ENCODE measurements around the gene RSPO4. TPM values are rescaled to one million over a fixed set of nuclear protein-coding genes. Genes with fewer than 3 reads are reported as not detected.
A peak's percentile ranks its signal among the peaks of the same experiment; 100 is the strongest.

Gene RSPO4
- total RNA-seq, 2 experiments from 2014 or later: 0.14 to 0.25 TPM

- intact Hi-C loops (cut with DNase I, micrococcal nuclease): no loop called here
- H3K27me3 Mint-ChIP-seq: peaks cover 41% of the 10 kb centered on the region
- Histone ChIP-seq H3K27ac (ENCODE audit: low read depth in 1 of 2, low read length in 2 of 2) (no peak overlapping the region), H3K4me1 (ENCODE audit: insufficient read depth, low read length) (no peaks in the 10 kb centered on the region), H3K36me3 (ENCODE audit: insufficient read depth, low read length) (no peaks in the 10 kb centered on the region), H3K9me3 (ENCODE audit: control insufficient read depth in 1 of 2, insufficient read depth in 1 of 2, low read length in 2 of 2) (peaks cover 0 to 3% of the 10 kb centered on the region in 2 experiments), H3K27me3 (ENCODE audit: control insufficient read depth in 1 of 2, insufficient read depth in 2 of 2, low read length in 2 of 2) (no peaks in the 10 kb centered on the region), H3K4me3 (ENCODE audit: low read length) (no peak overlapping the region)
- H3K4me1 Mint-ChIP-seq (ENCODE audit: low read depth): no peaks in the 10 kb centered on the region
- H3K36me3 Mint-ChIP-seq (ENCODE audit: low read depth): no peaks in the 10 kb centered on the region
- TF ChIP-seq CTCF (IDR thresholded peaks at IDR 0.05): no peak
- ATAC-seq (ENCODE audit: poor library complexity): no peak
- POLR2A ChIA-PET: no interaction called here
- DNase-seq: no peak
- no peaks in the 10 kb centered on the region for H3K9me3 Mint-ChIP-seq
- H3K27ac Mint-ChIP-seq: no peak overlapping the region
- H3K4me3 Mint-ChIP-seq: no peak overlapping the region
- CTCF ChIA-PET: no interaction called here
Observed at GRCh38 chr20:1035466-1035865, 33.4 kb upstream of the RSPO4 start.

- CTCF ChIA-PET: no interaction called here
- intact Hi-C loops (cut with DNase I, micrococcal nuclease): no loop called here
- H3K27me3 Mint-ChIP-seq: peaks cover 41% of the 10 kb centered on the region
- H3K36me3 Mint-ChIP-seq (ENCODE audit: low read depth): no peaks in the 10 kb centered on the region
- H3K9me3 Mint-ChIP-seq: no peaks in the 10 kb centered on the region
- Histone ChIP-seq H3K4me3 (ENCODE audit: low read length) (no peak overlapping the region), H3K36me3 (ENCODE audit: insufficient read depth, low read length) (no peaks in the 10 kb centered on the region), H3K27ac (ENCODE audit: low read depth in 1 of 2, low read length in 2 of 2) (no peak overlapping the region), H3K4me1 (ENCODE audit: insufficient read depth, low read length) (no peaks in the 10 kb centered on the region), H3K9me3 (ENCODE audit: control insufficient read depth in 1 of 2, insufficient read depth in 1 of 2, low read length in 2 of 2) (peaks cover 0 to 3% of the 10 kb centered on the region in 2 experiments), H3K27me3 (ENCODE audit: control insufficient read depth in 1 of 2, insufficient read depth in 2 of 2, low read length in 2 of 2) (peaks cover 0 to 6% of the 10 kb centered on the region in 2 experiments)
- no peak for ATAC-seq (ENCODE audit: poor library complexity)
- DNase-seq: no peak
- no peak overlapping the region for H3K4me3 Mint-ChIP-seq
- H3K27ac Mint-ChIP-seq: no peak overlapping the region
- H3K4me1 Mint-ChIP-seq (ENCODE audit: low read depth): no peaks in the 10 kb centered on the region
- no peak for TF ChIP-seq CTCF (IDR thresholded peaks at IDR 0.05)
- POLR2A ChIA-PET: no interaction called here
Observed at GRCh38 chr20:1034415-1034789, 32.3 kb upstream of the RSPO4 start.

GRCh38 chr20:1033751-1034414 lies 31.8 kb upstream of the RSPO4 start:
- Mint-ChIP-seq H3K27me3 (peaks cover 41% of the 10 kb centered on the region), H3K36me3 (ENCODE audit: low read depth) (no peaks in the 10 kb centered on the region), H3K27ac (no peak overlapping the region), H3K4me3 (no peak overlapping the region), H3K9me3 (no peaks in the 10 kb centered on the region), H3K4me1 (ENCODE audit: low read depth) (no peaks in the 10 kb centered on the region)
- Histone ChIP-seq H3K9me3 (ENCODE audit: control insufficient read depth in 1 of 2, insufficient read depth in 1 of 2, low read length in 2 of 2) (peaks cover 0 to 3% of the 10 kb centered on the region in 2 experiments), H3K4me1 (ENCODE audit: insufficient read depth, low read length) (no peaks in the 10 kb centered on the region), H3K4me3 (ENCODE audit: low read length) (no peak overlapping the region), H3K27ac (ENCODE audit: low read depth in 1 of 2, low read length in 2 of 2) (no peak overlapping the region), H3K36me3 (ENCODE audit: insufficient read depth, low read length) (no peaks in the 10 kb centered on the region), H3K27me3 (ENCODE audit: control insufficient read depth in 1 of 2, insufficient read depth in 2 of 2, low read length in 2 of 2) (peaks cover 0 to 10% of the 10 kb centered on the region in 2 experiments)
- no peak for TF ChIP-seq CTCF (IDR thresholded peaks at IDR 0.05)
- DNase-seq (peak in 1 of 14 experiments; percentile 7), ATAC-seq (ENCODE audit: poor library complexity) (no peak)
- POLR2A ChIA-PET: no interaction called here
- CTCF ChIA-PET: no interaction called here
- intact Hi-C loops (cut with DNase I, micrococcal nuclease): no loop called here
